BJ (cell line): ENCODE data around the gene PEX3. TPM values are rescaled to one million over a fixed set of nuclear protein-coding genes. Genes with fewer than 3 reads are reported as not detected.

Experiments
- CTCF ChIA-PET: fragments of 350-600 bp; formaldehyde crosslinking; extraction: SDS; loops from one replicate; lab custom pipeline; 2021; ENCODE audit warnings: antibody characterized with exemption, inconsistent platforms; lab: Yijun Ruan, JAX
- POLR2A ChIA-PET: fragments of 300-600 bp; sonication (Branson Sonifier 250); formaldehyde crosslinking; extraction: SDS; loops from one replicate; lab custom pipeline; 2021; ENCODE audit warnings: antibody characterized with exemption; lab: Charles Lee
- DNase-seq: peaks from one replicate; pipeline ENCODE4 v3.0.0-alpha.2; 2011; ENCODE audit warnings: low read depth
- H3K27me3 ChIP-seq: 2 replicates; pipeline ENCODE4 v1.6.0; 2011; ENCODE audit warnings: low read length; ENCODE audit not compliant: control insufficient read depth, insufficient read depth
- H3K36me3 ChIP-seq: 2 replicates; pipeline ENCODE4 v1.5.1; 2011; ENCODE audit warnings: low read length; ENCODE audit not compliant: control insufficient read depth, insufficient read depth
- H3K4me3 ChIP-seq: 2 replicates; pipeline ENCODE4 v1.5.1; 2011; ENCODE audit warnings: low read depth, mild to moderate bottlenecking, control low read depth, low read length
- polyA plus RNA-seq: library from polyadenylated mRNA; depleted of rRNA; stranded (reverse); fragments of >200 nt; gene quantifications from 2 replicates; pipeline ENCODE4 v1.2.3, GENCODE V29; 2011
- TF ChIP-seq, protein P1 (sequence below): IDR thresholded peaks from 2 replicates; pipeline ENCODE4 v1.5.1; 2011; ENCODE audit warnings: low read depth, mild to moderate bottlenecking, control low read depth, inconsistent platforms, low read length, moderate library complexity; ENCODE audit not compliant: insufficient read depth

PEX3 gene
- polyA plus RNA-seq, 1 experiment = 19.7 TPM

DNA sequence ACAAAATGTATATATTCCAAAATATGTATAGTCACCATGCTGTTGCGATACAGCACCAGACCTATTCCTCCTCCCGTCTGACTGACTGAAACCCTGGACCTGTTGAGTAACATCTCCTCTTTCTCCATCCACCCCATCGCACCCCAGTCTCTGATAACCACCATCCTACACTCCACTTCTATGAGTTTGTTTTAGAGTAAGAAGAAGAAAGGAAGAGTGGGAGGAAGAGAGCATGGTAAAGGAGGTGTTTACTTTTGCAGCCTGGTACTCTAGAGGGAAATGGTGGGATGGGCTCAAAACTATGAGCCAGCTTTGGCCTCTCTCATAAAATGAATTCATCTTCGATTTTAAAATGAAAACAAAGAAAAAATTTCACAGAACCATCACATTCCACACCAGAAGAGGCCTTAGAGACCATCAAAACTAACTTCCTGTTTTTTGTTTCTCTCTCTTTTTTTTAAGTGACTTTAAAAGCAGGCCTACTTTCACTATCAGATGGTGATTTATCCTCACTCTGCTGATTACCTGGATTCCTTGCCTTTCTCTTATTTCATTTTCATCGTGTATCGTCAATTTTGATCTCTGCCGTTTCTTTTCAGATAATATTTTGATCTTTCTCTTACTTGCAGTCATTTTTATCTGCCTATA, 77.7 kb downstream of the PEX3 start:
- no peak overlapping the region for H3K4me3 ChIP-seq
- ChIA-PET CTCF (no interaction called here), POLR2A (no interaction called here)
- TF ChIP-seq, protein P1, sequence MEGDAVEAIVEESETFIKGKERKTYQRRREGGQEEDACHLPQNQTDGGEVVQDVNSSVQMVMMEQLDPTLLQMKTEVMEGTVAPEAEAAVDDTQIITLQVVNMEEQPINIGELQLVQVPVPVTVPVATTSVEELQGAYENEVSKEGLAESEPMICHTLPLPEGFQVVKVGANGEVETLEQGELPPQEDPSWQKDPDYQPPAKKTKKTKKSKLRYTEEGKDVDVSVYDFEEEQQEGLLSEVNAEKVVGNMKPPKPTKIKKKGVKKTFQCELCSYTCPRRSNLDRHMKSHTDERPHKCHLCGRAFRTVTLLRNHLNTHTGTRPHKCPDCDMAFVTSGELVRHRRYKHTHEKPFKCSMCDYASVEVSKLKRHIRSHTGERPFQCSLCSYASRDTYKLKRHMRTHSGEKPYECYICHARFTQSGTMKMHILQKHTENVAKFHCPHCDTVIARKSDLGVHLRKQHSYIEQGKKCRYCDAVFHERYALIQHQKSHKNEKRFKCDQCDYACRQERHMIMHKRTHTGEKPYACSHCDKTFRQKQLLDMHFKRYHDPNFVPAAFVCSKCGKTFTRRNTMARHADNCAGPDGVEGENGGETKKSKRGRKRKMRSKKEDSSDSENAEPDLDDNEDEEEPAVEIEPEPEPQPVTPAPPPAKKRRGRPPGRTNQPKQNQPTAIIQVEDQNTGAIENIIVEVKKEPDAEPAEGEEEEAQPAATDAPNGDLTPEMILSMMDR = no peak
- peaks cover 2% of the 10 kb centered on the region; the same call in 1 of the 2 replicates for H3K27me3 ChIP-seq
- no peaks in the 10 kb centered on the region for H3K36me3 ChIP-seq
- DNase-seq = no peak

DNA sequence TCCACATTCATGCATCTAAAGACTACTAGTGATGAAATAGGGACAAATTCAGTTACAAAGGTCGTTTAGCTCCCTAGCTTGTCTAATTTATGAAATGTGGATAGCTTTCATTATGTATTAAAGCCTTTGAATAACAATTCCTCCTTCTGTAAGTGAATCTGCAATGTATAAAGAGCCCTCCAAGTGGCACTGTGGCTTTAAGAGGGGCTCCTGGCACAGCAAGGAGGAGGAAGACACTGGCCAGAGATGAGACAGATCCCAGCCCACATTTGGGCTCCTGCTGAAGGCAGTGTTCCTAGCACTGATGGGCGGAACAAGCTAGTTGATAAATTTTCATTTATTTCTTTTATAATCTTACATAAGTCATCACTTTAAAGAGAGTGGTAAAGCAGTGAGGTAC, 78.5 kb downstream of the PEX3 start:
- POLR2A ChIA-PET = no interaction called here
- TF ChIP-seq, protein P1 = no peak
- H3K36me3 ChIP-seq = no peaks in the 10 kb centered on the region
- DNase-seq = no peak
- peaks cover 2% of the 10 kb centered on the region; the same call in 1 of the 2 replicates for H3K27me3 ChIP-seq
- CTCF ChIA-PET = no interaction called here
- H3K4me3 ChIP-seq = no peak overlapping the region

DNA sequence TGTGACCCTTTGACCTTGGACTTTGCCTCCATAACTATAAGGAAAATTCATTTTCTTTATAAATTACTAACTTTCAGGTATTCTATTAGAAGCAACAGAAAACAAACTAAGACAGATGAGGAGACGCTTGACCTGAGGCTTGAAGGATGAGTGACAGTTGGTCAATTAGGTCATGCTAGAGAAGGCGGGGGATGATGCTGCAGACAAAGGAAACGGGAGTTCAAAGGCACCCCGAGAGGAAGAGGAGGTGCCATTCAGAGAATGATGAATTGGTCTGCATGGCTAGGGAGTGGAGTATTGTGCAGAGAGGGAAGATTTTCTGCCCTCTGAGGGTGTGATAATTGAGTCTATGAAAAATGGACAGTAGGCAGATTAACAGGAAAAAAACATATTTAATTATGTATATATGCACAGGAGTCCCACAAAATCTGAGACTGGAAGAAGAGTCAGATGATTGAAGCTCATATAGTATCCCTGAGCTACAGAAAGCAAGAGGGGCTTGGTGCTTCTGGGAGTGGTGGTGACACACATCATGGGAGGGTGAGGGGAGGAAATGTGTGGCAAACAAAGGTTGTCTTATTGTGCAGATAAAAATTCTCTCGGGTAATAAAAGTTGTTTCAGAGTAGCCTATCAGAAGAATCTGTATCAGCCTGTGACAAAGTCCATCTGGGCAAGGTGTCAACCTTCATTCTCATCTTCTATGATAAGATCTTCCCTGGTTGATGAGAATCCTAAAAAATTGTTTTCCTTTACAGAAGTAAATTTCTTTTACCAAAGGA, 81.3 kb downstream of the PEX3 start:
- DNase-seq = no peak
- POLR2A ChIA-PET = no interaction called here
- TF ChIP-seq, protein P1 = no peak
- CTCF ChIA-PET = no interaction called here
- Histone ChIP-seq H3K4me3 (no peak overlapping the region), H3K27me3 (peaks cover 2% of the 10 kb centered on the region; the same call in 1 of the 2 replicates), H3K36me3 (no peaks in the 10 kb centered on the region)

DNA sequence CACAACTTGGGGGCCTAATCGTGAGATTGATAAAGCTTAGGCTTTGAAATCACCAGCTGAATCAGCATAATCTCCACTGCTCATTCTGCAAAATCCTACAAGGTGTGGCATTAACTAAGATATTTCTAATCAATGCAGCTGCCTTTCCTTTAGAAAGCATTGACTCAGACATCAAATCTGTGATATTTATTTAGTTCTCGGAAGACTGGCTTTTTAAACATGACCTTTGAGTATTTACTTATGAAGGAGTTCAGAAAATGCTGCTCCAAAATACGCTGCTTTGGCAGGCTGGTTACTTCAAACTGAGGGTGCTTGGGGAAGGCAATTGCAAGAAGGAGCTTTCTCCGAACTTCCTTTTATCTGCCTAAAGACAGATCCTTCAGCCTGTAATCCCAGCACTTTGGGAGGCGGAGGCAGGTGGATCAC, 84.6 kb downstream of the PEX3 start:
- TF ChIP-seq, protein P1 = no peak
- no peak for DNase-seq
- Histone ChIP-seq H3K4me3 (no peak overlapping the region), H3K27me3 (peaks cover 2% of the 10 kb centered on the region; the same call in 1 of the 2 replicates), H3K36me3 (no peaks in the 10 kb centered on the region)
- ChIA-PET CTCF (no interaction called here), POLR2A (no interaction called here)

DNA sequence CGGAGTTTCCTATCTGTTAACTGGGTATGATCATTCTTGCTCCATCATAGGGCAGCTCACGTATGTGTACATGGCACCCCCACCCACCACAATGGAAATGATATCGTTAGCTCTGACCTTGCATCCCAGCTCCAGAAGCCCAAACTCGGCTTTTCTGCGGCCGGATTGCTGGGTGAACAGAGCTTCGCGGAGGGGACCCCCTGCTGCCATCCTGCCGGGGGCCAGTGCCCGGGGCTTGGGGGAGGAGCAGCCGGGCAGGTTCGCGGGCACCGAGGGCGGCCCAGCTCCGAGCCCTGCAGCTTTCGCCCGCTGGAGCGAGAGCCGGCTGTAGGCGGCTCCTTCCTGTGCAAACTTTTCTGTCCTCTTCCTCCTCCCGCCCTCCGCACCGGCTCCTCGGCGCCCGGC, 85.9 kb downstream of the PEX3 start:
- Histone ChIP-seq H3K36me3 (no peaks in the 10 kb centered on the region), H3K27me3 (peaks cover 2% of the 10 kb centered on the region; the same call in 1 of the 2 replicates), H3K4me3 (peak overlapping the region; percentile 47)
- POLR2A ChIA-PET = no interaction called here
- DNase-seq = no peak
- CTCF ChIA-PET = interaction anchor here (0.9 to 1.9 kb wide), 5 partner anchors 12 to 477 kb away, joined by 3 to 9 read pairs (median 4); no protein-coding TSS in a partner anchor
- TF ChIP-seq, protein P1 = no peak
